Naive thymus-derived CD4-positive, alpha-beta T cell (primary cell): ENCODE data around the gene SMPD3. TPM values are rescaled to one million over a fixed set of nuclear protein-coding genes. Genes with fewer than 3 reads are reported as not detected.

Experiments
- ATAC-seq: fragments of 150-1000 bp; cut with Tn5 transposase; 2 replicates; pipeline ENCODE4 v1.10.0; 2021; ENCODE audit warnings: mild to moderate bottlenecking, moderate library complexity
- CTCF ChIA-PET: fragments of 350-600 bp; sonication (Branson Sonifier 250); formaldehyde crosslinking; loops from one replicate; lab custom pipeline; 2021; ENCODE audit warnings: antibody characterized with exemption; lab: Charles Lee
- POLR2A ChIA-PET: fragments of 350-600 bp; sonication (Branson Sonifier 250); formaldehyde crosslinking; loops from one replicate; lab custom pipeline; 2021; ENCODE audit warnings: antibody characterized with exemption, inconsistent platforms; lab: Charles Lee
- DNase-seq, 9 donors: peaks; one replicate each; pipeline versions ENCODE4 v3.0.0 to v3.0.0-alpha.2; 2020 to 2022; ENCODE audit warnings: mixed read lengths in 1 of 9
- H3K27ac ChIP-seq: one replicate; pipeline ENCODE4 v1.7.0; 2013; ENCODE audit warnings: mild to moderate bottlenecking, low read depth, low read length, moderate library complexity
- H3K27me3 ChIP-seq, 2 donors: one replicate each; pipeline ENCODE4 v1.7.0; 2013; ENCODE audit warnings: low read length in 2 of 2, mild to moderate bottlenecking in 2 of 2, moderate library complexity in 2 of 2; ENCODE audit not compliant: control insufficient read depth in 2 of 2, insufficient read depth in 2 of 2
- H3K36me3 ChIP-seq, 3 experiments: 1 replicate in 2 of 3; 2 replicates in 1 of 3; pipeline ENCODE4 v1.7.0; 2013; ENCODE audit warnings: low read length in 3 of 3, mild to moderate bottlenecking in 3 of 3, moderate library complexity in 1 of 3; ENCODE audit not compliant: insufficient read depth in 3 of 3, control insufficient read depth in 2 of 3
- H3K4me1 ChIP-seq, 2 donors: one replicate each; pipeline ENCODE4 v1.7.0; 2013; ENCODE audit warnings: low read length in 2 of 2, mild to moderate bottlenecking in 2 of 2, moderate library complexity in 1 of 2; ENCODE audit not compliant: control insufficient read depth in 2 of 2, insufficient read depth in 2 of 2
- H3K4me3 ChIP-seq: 2 replicates; pipeline ENCODE4 v1.7.0; 2013; ENCODE audit warnings: mild to moderate bottlenecking, low read length
- H3K9me3 ChIP-seq, 3 experiments: 1 replicate in 2 of 3; 2 replicates in 1 of 3; pipeline ENCODE4 v1.7.0; 2013; ENCODE audit warnings: low read length in 3 of 3; ENCODE audit not compliant: control insufficient read depth in 2 of 3
- H3K27ac Mint-ChIP-seq, 9 donors: one replicate each; pipeline ENCODE4 v1.8.0; 2020 to 2022; ENCODE audit warnings: mixed read lengths in 9 of 9, mild to moderate bottlenecking in 8 of 9, moderate library complexity in 5 of 9, inconsistent platforms in 2 of 9
- H3K27me3 Mint-ChIP-seq, 5 donors: one replicate each; pipeline ENCODE4 v1.8.0; 2021 to 2022; ENCODE audit warnings: mixed read lengths in 5 of 5, mild to moderate bottlenecking in 1 of 5
- H3K36me3 Mint-ChIP-seq, 5 donors: one replicate each; pipeline ENCODE4 v1.8.0; 2020 to 2022; ENCODE audit warnings: mixed read lengths in 5 of 5, mild to moderate bottlenecking in 3 of 5, inconsistent platforms in 1 of 5
- H3K4me1 Mint-ChIP-seq, 7 donors: one replicate each; pipeline ENCODE4 v1.8.0; 2020 to 2022; ENCODE audit warnings: mixed read lengths in 7 of 7, mild to moderate bottlenecking in 3 of 7, inconsistent platforms in 1 of 7
- H3K4me3 Mint-ChIP-seq, 10 donors: one replicate each; pipeline ENCODE4 v1.8.0; 2020 to 2022; ENCODE audit warnings: mild to moderate bottlenecking in 10 of 10, mixed read lengths in 10 of 10, moderate library complexity in 6 of 10, inconsistent platforms in 2 of 10
- H3K9me3 Mint-ChIP-seq, 11 donors: one replicate each; pipeline ENCODE4 v1.8.0; 2020 to 2022; ENCODE audit warnings: mixed read lengths in 11 of 11, mild to moderate bottlenecking in 4 of 11, inconsistent platforms in 1 of 11, moderate library complexity in 1 of 11
- intact Hi-C, 2 donors: fragments of 100-400 bp; cut with micrococcal nuclease; formaldehyde crosslinking; loops; one replicate each; pipeline ENCODE4 v1.15.1; 2023
- polyA plus RNA-seq, 2 donors: library from polyadenylated mRNA; unstranded; fragments of 300-500 nt; fragmentation: Illumina TruSeq; gene quantifications; one replicate each; pipeline ENCODE4 v1.2.3, GENCODE V29; 2021
- total RNA-seq, 6 experiments: library from RNA in 5 of 6; stranded (reverse) in 5 of 6; gene quantifications; 1 replicate in 5 of 6; 2 replicates in 1 of 6; pipeline ENCODE4 v1.2.3 and lab custom pipeline; 2021 to 2026

Gene SMPD3
- total and polyA plus RNA-seq, 7 experiments from 2014 or later: 0.32 to 6.1 (median 1.8) TPM

- Histone ChIP-seq H3K4me3 (peak overlapping the region; percentile 99), H3K4me1 (peaks cover 25 to 32% of the 10 kb centered on the region in 2 donors), H3K9me3 (no peaks in the 10 kb centered on the region), H3K27me3 (no peaks in the 10 kb centered on the region), H3K27ac (peak overlapping the region; percentile 91), H3K36me3 (peaks cover 0 to 40% (median 16%) of the 10 kb centered on the region in 3 experiments)
- ChIA-PET POLR2A (interaction anchor here (1.0 to 8.3 kb wide), 20 partner anchors 10 to 503 kb away, joined by 3 to 90 read pairs (median 8); partner anchors contain the start of genes NFATC3, PLA2G15, SLC7A6 and TSNAXIP1), CTCF (interaction anchor here (0.6 to 2.4 kb wide), 13 partner anchors 10 to 48 kb away, joined by 3 to 58 read pairs (median 5); partner anchors contain the start of gene SLC7A6)
- Mint-ChIP-seq H3K27me3 (no peaks in the 10 kb centered on the region), H3K36me3 (peaks cover 4 to 19% (median 15%) of the 10 kb centered on the region in 5 donors), H3K4me1 (peaks cover 33 to 64% (median 53%) of the 10 kb centered on the region in 7 donors), H3K9me3 (no peaks in the 10 kb centered on the region), H3K27ac (peak overlapping the region; percentile 77 to 99 (median 96)), H3K4me3 (peak overlapping the region; percentile 88 to 100 (median 98))
- intact Hi-C loops: loop anchor here (1.0 to 5.0 kb wide), 17 partner anchors 18 to 822 kb away; partner anchors contain the start of genes PLA2G15 (in 2 of the 2), PSMB10 (in 2 of the 2), SLC7A6 (in 2 of the 2) and SMPD3 (in 2 of the 2)
- ATAC-seq: no peak
- DNase-seq: no peak
These were observed 137.9 kb downstream of the SMPD3 start for GRCh38 chr16:68310437-68310773.

- peak overlapping the region; percentile 99 for H3K4me3 ChIP-seq
- Mint-ChIP-seq H3K4me3 (peak overlapping the region; percentile 88 to 100 (median 98)), H3K27ac (peak overlapping the region; percentile 77 to 99 (median 96)), H3K9me3 (no peaks in the 10 kb centered on the region), H3K36me3 (peaks cover 4 to 20% (median 15%) of the 10 kb centered on the region in 5 donors), H3K4me1 (peaks cover 35 to 64% (median 51%) of the 10 kb centered on the region in 7 donors), H3K27me3 (no peaks in the 10 kb centered on the region)
- DNase-seq (peak in 6 of 9 donors; percentile 17 to 41 (median 36)), ATAC-seq (no peak)
- H3K27ac ChIP-seq: peak overlapping the region; percentile 91
- ChIA-PET POLR2A (interaction anchor here (0.9 to 8.3 kb wide), 6 partner anchors 11 to 48 kb away, joined by 3 to 90 read pairs (median 8); partner anchors contain the start of gene SLC7A6), CTCF (interaction anchor here (0.6 to 2.7 kb wide), 2 partner anchors 22 to 48 kb away, joined by 3 to 14 read pairs; no protein-coding TSS in a partner anchor)
- intact Hi-C loops: loop anchor here (1.0 to 5.0 kb wide), 17 partner anchors 19 to 823 kb away; partner anchors contain the start of genes PLA2G15 (in 2 of the 2), PSMB10 (in 2 of the 2), SLC7A6 (in 2 of the 2) and SMPD3 (in 2 of the 2)
- peaks cover 0 to 44% (median 22%) of the 10 kb centered on the region in 3 experiments for H3K36me3 ChIP-seq
- H3K4me1 ChIP-seq: peaks cover 25 to 32% of the 10 kb centered on the region in 2 donors
- H3K9me3 ChIP-seq: no peaks in the 10 kb centered on the region
- no peaks in the 10 kb centered on the region for H3K27me3 ChIP-seq
These were observed 138.5 kb downstream of the SMPD3 start for GRCh38 chr16:68309799-68310198.

Other genes starting within 250 kb of the SMPD3 start
- not detected for gene ESRP2, start 212.4 kb downstream of the SMPD3 start, total RNA-seq
- gene ESRP2, start 212.4 kb downstream of the SMPD3 start, polyA plus RNA-seq: under 1 TPM; 0.11 to 0.29 TPM
- gene PLA2G15, start 203.1 kb downstream of the SMPD3 start, total RNA-seq: 10 to 100 TPM in 2 of 5 experiments, 1 to 10 TPM in 3; 8.5 to 16.8 (median 9.9) TPM
- gene PLA2G15, start 203.1 kb downstream of the SMPD3 start, polyA plus RNA-seq: 10 to 100 TPM in 1 of 2 donors, 1 to 10 TPM in 1; 6.8 to 15.6 TPM
- 100 to 1,000 TPM; 112 to 248 (median 207) TPM for gene SLC7A6, start 184.0 kb downstream of the SMPD3 start, total RNA-seq
- gene SLC7A6, start 184.0 kb downstream of the SMPD3 start, polyA plus RNA-seq: 10 to 100 TPM; 29.3 to 31.1 TPM
- gene SLC7A6OS, start 137.6 kb downstream of the SMPD3 start, total RNA-seq: 10 to 100 TPM; 31.4 to 50.3 (median 34.8) TPM
- 10 to 100 TPM; 22.1 to 35.6 TPM for gene SLC7A6OS, start 137.6 kb downstream of the SMPD3 start, polyA plus RNA-seq
- 10 to 100 TPM; 60.8 to 95.1 (median 89.4) TPM for gene PRMT7, start 137.5 kb downstream of the SMPD3 start, total RNA-seq
- gene PRMT7, start 137.5 kb downstream of the SMPD3 start, polyA plus RNA-seq: 10 to 100 TPM; 42.5 to 47.6 TPM
- gene ZFP90, start 90.8 kb upstream of the SMPD3 start, total RNA-seq: 10 to 100 TPM; 25.7 to 49.4 (median 38.8) TPM
- 10 to 100 TPM; 18.2 to 33.1 TPM for gene ZFP90, start 90.8 kb upstream of the SMPD3 start, polyA plus RNA-seq
- gene CDH3, start 196.8 kb upstream of the SMPD3 start, total RNA-seq: under 1 TPM in 4 of 5 experiments, not detected in 1; 0.24 to 0.78 (median 0.43) TPM
- gene CDH3, start 196.8 kb upstream of the SMPD3 start, polyA plus RNA-seq: under 1 TPM in 1 of 2 donors, not detected in 1; 0.68 TPM